Muscle of back (tissue), 11 donors: ENCODE results near the gene EPHA6. TPM values are rescaled to one million over a fixed set of nuclear protein-coding genes. Genes with fewer than 3 reads are reported as not detected.

ENCODE experiments used
- DNase-seq, 3 donors: peaks; one replicate each; pipeline versions ENCODE4 v3.0.0 to v3.0.0-alpha.2; 2013
- polyA plus RNA-seq, 10 donors: library from polyadenylated mRNA; unstranded; fragments of 120-200 nt; gene quantifications; one replicate each; pipeline ENCODE4 v1.2.1, GENCODE V29; 2013; ENCODE audit not compliant: insufficient read length in 10 of 10

The EPHA6 gene
- polyA plus RNA-seq, 10 donors: 0.16 to 0.96 (median 0.35) TPM; not detected in 1

DNA sequence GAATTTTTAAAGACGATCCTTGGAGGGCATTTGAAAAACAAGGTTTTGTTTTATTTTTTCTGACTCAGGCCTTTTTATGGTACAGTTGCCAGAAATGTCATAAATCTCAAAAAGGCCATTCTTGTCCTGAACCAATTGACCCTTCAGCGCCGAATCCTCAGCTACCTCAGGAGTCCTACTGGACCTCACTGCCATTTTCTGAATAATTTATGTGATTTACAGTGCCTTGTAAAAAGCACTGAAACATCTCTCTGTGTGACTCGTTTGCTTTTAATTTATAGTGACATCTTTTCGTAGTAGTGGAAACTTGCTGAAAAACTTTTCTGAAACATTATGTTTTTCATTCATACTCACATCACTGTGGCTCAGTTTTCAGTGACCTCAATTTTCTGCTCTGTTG, 878.0 kb downstream of the EPHA6 start:
- DNase-seq: no peak

- no peak for DNase-seq
These were observed 878.4 kb downstream of the EPHA6 start for GRCh38 chr3:97692831-97693230.

- no peak for DNase-seq
These were observed 880.5 kb downstream of the EPHA6 start for GRCh38 chr3:97694876-97695275.

DNA sequence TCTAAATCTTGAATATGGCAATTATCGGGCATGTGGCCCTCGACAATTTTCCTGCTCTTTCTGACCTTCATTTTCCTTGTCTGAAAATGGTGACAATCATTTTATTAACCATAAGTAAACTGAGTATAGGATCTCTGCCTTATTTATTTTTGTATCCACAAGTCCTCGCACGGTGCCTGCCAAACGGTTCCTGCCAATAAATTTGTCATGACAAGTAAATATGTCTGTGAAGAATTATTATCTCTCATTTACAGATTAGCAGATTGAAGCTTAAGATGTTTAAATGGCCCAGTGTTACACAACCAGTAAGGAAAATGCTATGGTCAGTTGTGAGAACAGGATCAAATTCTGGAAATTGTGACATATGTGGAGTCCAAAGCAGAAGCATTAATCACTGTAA, 884.3 kb downstream of the EPHA6 start:
- DNase-seq: no peak

DNA sequence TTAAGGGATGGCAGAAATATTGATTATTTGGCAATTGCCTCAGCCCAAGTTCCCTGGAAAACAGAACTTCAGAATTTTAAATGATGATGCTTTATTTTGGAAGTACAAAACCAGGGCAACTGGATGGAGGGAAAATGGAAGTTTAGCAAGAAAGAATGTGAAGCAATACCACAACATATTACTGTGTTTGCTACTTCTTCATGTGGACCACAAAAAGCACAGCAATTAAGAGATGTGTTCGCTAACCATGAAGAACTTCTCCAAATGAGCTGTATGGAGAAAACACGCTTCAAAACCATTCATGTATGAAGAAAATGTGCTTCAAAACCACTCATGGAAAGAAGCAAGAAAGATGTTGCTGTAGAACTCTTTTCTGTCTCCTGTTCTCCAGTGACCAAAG, 885.5 kb downstream of the EPHA6 start:
- DNase-seq: no peak

DNA sequence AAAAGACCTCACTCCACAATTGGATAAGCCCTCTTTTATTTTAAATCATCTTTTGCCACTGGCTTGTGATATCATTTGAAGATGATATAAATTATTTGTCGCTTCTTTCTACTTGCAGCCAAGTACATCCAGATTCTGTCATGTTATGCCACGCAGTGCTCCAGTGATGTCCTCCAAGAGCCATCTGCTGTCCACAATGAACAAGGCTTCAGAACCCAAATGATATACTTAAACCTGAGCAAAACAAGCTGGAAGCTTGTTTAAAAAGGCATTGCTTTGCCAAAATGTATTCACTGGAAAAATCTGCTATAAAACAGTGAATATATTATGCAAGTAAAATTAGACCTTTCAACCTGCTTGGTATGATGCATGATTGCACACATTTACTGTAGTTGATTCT, 891.4 kb downstream of the EPHA6 start:
- no peak for DNase-seq

- no peak for DNase-seq
These were observed 891.8 kb downstream of the EPHA6 start for GRCh38 chr3:97706226-97706625.

DNA sequence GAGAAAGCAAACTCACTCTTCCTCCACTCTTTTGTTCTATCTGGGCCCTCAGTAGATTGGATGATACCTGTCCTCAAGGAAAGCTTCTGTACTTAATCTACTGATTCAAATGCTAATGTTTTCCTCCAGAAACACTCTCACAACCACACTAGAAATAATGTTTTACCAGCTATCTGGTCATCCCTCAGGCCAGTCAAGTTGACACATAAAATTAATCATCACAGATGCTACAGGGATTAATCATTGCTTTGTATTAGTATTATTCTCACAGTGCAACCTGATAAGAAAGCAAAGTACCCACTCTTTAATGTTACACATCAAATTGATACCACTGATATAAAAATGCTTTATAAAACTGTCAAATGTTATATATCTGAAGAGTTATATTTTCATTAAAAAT, 897.3 kb downstream of the EPHA6 start:
- DNase-seq: no peak

- no peak for DNase-seq
These were observed 898.5 kb downstream of the EPHA6 start for GRCh38 chr3:97712919-97713318.

- DNase-seq: no peak
These were observed 899.2 kb downstream of the EPHA6 start for GRCh38 chr3:97713634-97714033.

GRCh38 chr3:97719156-97719821, 904.9 kb downstream of the EPHA6 start:
- peak; percentile 64 to 84 (median 76) for DNase-seq

DNA sequence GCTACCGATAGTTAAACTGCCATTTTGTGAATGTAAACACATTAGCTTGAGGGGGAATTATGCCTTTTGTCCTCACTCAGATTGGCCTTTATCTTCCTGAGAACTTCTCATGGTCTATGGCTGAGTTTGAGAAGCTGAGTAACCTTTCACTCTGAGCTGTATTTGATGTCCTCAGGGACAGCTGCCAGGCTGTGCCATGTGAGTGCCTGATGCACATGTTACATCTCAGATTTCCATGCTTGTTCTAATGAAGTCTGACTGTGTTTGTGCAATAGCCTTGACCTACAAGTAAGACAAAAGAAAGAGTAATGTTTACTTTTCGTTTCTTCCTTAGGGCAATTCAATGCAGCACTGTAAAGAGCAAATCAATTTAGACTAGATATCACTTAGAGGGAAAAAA, 906.0 kb downstream of the EPHA6 start:
- DNase-seq: peak in 1 of 3 donors; percentile 14

DNA sequence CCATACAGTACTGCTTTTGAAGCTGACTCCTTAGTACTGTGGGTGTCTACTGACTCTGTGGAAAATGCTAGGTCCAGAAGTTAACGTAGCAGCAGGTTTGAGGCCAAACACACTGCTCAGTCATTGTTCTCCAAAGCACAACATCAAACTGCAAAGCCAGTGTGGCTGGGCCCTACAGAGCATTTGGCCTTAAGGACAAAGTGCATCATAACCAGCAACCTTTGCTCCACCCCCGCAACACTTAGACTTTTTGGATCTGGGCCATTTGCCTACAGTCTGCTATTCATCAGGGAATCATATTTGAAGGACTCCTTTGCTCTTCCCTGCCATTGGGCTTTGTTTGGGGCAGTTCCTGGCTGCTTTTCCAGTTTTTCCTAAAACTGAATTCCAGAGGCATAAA, 907.1 kb downstream of the EPHA6 start:
- no peak for DNase-seq

DNA sequence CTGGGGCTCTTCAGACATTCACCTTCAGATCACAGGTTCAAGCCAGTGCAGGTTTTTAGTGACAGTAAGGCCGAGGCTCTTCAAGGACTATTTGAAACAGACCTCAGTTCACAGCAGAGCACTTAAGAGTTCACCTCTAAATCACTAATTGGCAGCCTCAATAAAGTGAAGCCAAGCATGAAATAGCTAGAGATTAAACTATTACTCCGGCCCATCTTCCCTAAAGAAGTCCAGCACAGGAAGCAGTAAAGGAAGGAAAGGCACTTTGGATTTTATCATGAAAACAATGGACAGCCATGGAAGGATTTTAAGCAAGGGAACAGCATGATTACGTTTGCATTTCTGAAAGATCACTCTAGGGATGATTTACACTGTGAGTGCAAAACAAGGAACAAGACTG, 922.5 kb downstream of the EPHA6 start:
- no peak for DNase-seq

- DNase-seq: no peak
These were observed 924.4 kb downstream of the EPHA6 start for GRCh38 chr3:97738761-97739160.

GRCh38 chr3:97742036-97742435, 927.6 kb downstream of the EPHA6 start:
- DNase-seq: no peak

GRCh38 chr3:97744289-97744688, 929.9 kb downstream of the EPHA6 start:
- DNase-seq: no peak

DNA sequence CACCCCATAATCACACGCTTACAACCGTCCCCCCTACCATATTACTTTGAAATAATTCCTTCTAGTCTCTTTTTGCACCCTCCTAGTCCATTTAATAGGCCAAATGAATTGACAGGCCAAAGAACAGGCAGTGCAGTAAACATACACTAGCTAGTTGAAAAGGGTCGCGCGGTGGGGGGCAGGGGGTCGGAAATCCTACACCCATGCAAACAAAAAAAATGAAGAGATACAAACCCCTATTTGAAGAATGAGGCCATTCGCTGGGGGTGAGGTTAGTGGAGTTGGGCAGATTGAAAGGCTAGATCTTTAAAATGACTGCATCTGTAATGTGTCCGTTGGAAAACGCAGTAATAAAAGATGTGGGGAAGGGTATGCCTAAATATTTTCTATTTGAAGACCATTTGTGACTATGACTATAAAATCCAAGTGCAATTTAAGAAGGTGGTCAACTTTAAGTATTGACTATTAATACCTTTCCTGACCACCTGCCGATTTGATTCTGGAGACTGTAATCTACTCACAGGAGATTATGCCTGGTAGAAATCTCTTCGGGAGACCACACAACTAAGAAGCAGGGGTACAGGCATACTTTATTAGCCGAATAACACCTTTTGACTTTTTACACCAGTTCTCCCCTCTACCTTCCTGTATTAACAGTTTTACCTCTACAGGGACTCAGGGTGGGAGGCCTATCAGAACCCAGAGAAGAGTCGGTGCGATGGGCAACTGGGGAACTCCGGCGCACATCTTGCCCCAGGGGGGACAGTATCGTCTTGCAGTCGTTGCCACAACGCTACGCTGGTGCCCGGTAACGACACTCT, 949.4 kb downstream of the EPHA6 start:
- peak in 1 of 3 donors; percentile 2 for DNase-seq

DNA sequence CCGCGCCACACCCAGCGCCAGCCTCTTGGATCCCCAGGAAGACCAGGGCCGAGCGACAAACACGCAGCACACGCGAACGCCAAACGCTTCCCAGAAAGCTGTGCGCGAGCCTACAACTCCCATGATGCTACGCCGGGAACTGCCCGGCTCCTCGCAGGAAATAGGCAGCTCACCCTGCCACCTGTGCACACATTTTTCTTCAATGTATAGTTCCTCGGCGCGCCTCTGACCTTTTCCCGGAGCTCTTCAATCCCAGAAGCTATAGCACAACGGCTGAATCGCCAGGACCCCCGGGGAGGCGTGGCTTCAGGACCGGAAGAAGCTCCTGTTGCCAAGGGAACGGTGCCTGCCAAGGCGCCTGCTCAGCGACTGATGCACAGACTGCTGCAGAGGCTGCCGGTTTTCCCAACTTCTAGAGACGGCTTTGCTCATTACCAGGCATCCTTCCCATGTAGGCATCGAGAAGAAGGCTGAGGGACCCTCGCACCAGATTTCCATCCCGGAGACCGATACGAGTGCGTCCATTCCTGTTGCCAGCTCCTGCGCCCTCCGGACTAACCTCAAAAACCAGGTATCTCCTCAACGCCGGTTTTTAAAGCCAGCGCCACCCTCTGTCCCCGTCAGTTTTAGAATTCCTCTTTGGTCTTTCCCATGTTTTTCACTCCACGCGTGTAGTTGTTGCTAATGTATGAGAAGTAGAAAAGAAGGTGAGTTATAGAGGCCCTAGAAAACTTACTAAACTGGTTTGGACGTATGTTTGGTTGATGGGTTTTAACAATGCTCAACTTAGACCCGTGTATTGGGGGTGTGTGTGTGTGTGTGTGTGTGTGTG, 950.2 kb downstream of the EPHA6 start, which contains the start of gene ARL6:
TSS of gene ARL6 (plus strand) at position 352 of the 832 bp plus-strand sequence. CDS start 3,350 bp downstream, outside the sequence.
- peak; percentile 83 to 97 (median 92) for DNase-seq

- DNase-seq: no peak
These were observed 950.9 kb downstream of the EPHA6 start for GRCh38 chr3:97765336-97765735.

GRCh38 chr3:97772926-97773325, 958.5 kb downstream of the EPHA6 start:
- DNase-seq: no peak

- no peak for DNase-seq
These were observed 963.8 kb downstream of the EPHA6 start for GRCh38 chr3:97778152-97778551.
